CD4-positive, alpha-beta T cell treated with Interleukin-6 for 4 hours (primary cell): ENCODE measurements around the gene ZMIZ1.
"Not testable (repeated sequence)": the region's sequence is repeated elsewhere in the genome, so short reads cannot be mapped to it uniquely, and the experiment has no call there.

ENCODE experiments used
- DNase-seq: peaks from one replicate; pipeline ENCODE4 v3.0.0-alpha.2; 2020; ENCODE audit warnings: mixed read lengths

ZMIZ1 gene

DNA sequence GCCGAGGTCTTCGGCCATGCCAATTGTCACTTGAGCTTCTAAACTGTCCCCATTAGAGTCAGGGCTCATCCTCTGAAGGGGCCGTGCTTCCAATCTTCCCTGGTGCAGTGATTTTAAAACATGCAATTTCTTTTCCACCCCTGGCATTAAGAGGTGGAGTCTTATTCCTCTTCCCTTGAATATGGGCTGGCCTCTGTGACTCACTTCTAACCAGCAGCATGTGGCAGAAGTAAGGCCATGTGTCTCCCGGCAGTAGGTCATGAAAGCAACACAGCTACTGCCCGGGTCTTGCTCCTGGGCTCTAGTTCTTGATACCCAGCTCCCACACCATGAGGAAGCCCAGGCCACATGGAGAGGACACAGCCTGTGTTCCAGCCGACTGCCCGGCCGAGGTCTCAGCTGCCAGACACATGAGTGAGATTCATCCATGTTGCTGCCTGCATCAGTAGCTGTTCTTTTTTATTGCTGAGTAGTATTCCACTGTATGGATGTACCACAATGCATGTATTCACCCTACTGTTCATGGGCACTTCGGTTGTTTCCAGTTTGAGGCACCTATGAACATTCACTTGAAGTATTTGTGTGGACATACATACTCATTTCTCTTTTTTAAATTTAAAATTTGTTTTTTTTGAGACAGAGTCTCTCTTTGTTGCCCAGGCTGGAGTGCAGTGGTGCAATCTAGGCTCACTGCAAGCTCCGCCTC is 264.0 kb downstream of the ZMIZ1 start:
- DNase-seq = not testable (repeated sequence)

DNA sequence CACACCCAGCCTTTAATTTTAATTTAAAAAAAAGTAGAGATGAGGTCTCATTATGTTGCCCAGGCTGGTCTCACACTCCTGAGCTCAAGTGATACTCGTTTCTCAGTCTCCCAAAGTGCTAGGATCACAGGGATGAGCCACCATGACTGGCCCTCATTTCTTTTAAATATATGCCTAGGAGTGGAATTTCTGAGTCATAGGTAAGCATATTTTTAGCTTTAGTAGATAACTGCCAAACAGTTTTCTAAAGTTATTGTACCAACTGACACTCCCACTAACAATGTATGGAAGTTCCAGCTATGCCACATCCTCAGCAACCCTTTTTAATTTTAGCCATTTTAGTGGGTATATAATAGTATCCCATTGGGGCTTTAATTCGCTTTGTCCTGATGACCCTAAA is 264.7 kb downstream of the ZMIZ1 start:
- no peak for DNase-seq

DNA sequence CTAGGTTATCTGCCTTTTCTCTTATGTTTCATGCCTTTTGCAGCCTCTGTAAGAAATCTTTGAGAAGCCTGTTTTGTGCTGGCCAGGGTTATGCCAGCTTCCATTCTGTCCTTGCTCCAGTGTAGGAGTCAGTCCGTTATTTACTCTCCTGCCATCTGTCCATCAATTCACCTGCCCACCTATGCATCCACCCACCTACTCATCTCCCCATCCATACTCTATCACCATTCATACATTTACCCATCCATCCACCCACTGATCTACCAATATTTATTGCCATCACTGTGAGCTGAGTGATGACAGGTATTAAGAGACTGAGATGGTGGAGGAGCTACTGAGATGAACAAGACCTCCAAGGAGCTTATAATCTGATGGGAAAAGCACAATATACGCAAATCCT is 265.8 kb downstream of the ZMIZ1 start:
- DNase-seq = no peak

DNA sequence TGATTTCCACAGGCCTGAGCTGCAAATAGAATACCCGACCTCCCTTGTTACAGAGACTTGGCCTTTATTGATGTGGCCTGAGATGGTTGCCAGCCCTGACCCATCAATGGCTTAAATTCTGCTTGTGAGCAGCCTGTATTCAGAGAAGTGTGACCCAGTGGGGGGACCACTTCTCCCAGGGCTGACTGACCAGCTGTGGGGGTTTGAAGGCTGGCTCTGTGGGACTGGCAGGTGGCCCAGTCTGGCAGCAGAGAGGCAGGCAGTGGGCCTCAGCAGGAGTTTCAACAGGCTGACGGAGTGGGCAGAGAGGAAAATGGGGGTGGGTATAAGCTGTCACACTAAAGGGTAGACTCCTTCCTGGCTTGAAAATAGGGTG is 266.3 kb downstream of the ZMIZ1 start:
- DNase-seq = no peak

DNA sequence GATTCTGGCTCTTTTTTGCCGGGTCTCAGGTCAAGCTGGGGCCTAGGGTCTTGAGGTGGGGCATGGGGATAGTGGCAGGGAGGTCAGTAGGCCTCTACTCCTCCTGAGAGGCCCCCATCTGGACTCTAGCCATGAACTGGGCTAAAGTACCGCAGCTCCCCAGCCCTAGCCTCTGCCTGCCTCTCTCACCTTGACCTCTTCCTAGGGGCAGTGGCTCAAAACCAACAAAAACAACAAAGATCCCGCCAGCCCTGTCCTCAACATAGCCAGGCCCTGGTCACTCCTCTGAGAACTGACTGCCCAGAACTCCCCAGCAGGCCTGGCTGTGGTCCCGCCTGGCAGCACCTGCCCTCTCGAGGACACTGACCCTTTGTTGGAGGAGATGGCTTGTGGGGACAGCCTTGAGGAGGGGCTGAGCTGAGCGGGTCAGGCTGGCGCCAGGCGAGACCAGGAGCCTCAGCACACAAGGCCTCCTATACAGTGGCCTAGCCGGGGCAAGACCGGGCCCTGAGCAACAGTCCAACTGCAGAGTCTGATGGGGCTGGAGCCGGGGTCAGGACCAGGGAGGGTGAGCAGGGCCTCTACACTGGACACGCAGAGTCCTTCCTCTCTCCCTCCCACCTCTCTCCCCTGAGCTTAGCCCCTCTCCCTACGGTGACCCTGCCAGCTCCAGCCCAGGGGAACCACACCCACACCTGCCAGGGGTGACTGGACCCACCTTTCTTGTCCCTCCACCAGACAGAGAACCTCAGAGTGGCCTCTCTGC is 266.9 kb downstream of the ZMIZ1 start:
- no peak for DNase-seq

DNA sequence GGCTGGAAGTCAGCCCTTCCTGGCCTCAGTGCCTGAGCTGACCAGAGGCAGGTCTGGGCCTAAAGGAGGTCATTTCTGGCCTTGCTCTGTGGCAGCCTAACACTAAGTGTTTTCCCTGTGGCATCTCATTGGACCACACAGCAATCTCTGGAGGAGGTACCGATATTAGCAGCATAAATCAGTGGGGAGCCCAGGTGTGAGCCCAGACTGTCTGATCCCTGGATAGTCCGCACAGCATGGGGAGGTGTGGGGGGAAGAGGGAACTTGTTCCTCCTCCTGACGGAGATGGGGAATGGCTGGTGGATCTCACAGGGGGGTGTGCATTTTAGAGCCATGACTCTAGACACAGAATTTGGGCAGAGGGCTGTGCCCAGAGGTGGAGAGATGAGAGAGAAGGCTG is 267.5 kb downstream of the ZMIZ1 start:
- no peak for DNase-seq

DNA sequence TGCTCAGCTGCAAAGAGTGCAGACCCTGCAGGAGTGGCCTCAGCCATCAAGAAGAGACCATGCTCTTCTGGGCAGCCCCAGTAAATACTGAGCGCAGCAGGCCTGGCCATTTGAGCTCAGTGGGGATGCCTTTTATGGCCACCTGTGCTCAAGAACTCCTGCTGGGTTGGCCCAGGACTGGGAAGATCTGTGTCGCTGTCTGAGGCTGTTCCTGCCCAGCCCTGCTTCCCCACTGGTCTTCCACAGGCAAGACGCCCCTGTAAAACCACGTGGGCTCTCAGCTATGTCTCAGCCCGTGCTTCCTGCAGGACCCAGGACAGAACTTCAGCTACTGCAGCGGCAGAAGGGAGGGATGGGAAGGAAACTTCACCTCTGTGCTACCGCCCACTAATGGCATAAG is 268.0 kb downstream of the ZMIZ1 start:
- no peak for DNase-seq

DNA sequence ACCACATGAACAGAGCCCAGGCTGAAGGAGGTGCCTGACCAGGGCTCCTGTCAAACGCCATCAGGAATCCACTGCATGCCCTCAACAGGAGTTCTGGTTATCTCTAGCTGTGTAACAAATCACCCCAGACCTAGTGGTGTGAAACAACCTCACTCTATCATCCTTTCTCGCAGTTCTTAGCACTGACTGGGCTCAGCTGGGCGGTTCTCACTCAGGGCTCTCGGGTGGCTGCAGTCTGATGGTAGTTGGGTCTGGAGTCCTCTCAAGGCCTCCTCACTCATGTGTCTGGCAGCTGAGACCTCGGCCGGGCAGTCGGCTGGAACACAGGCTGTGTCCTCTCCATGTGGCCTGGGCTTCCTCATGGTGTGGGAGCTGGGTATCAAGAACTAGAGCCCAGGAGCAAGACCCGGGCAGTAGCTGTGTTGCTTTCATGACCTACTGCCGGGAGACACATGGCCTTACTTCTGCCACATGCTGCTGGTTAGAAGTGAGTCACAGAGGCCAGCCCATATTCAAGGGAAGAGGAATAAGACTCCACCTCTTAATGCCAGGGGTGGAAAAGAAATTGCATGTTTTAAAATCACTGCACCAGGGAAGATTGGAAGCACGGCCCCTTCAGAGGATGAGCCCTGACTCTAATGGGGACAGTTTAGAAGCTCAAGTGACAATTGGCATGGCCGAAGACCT is 269.2 kb downstream of the ZMIZ1 start:
- not testable (repeated sequence) for DNase-seq

DNA sequence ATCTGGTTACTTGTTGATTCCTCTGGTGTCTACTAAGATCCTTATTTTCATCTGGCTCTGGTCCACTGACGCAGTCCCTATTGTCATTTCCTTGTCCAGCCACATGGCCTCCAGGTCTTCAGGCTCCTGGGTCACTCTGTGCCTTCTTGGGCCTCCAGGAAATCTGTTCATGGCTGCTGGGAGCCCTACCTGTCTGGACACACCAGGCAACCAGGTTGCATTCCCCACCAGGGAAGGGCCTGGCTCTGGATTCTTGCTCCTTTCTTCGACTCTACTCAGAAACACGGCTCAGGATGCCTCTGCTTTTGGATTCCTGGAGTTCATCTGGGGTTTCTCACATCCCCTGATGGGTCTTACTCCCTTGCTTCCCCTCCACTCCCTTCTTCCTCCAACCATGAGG is 270.5 kb downstream of the ZMIZ1 start:
- DNase-seq = no peak

DNA sequence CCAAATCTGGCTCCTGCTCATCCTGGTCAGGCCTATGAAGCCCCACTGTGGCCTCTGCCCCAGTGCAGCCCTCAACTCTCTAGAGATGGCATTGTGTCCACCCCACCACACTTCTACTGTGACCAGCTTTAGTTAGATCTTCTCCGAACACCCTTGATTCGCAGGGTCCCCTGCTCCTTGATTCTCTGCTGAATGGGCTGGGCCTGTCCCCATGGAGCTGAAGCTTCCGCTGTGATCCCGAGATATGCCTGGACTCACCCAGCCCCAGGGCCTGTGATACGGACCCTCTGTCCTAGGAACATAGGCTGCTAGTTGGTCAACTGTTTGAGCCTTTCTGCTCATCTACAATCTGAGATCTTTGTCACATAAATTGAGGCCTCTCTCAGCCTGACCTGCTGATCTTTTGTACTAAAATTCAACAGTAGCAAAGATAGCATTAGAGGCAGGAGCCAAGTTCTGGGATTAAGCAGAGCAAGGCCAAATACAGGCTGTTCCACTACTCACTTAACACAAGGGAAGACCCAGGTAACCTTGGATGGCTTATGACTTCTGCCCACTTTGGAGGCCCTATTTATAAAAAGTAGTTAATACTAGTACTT is 272.0 kb downstream of the ZMIZ1 start:
- no peak for DNase-seq

DNA sequence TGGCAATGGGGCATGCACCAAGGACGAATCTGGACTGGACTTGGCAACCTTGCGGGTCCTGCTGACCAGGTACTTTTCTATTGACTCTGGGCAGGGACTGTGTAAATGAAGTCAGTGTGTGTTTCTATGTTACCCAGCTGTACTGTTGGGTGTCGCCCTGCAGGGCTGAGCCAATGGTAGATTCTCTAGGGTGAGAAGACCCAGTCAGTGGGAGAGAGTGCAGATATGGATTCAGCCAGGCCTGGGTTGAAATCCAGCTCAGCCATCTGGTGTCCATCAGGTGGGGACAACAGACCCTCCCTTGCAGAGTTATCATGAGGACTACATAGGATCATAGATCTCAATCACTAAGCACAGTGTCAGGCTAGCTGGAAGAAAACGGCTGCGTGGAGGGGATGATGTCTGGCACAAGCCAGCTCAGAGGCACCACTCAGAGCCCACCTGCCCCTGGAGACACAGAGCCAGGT is 273.6 kb downstream of the ZMIZ1 start:
- DNase-seq = no peak

DNA sequence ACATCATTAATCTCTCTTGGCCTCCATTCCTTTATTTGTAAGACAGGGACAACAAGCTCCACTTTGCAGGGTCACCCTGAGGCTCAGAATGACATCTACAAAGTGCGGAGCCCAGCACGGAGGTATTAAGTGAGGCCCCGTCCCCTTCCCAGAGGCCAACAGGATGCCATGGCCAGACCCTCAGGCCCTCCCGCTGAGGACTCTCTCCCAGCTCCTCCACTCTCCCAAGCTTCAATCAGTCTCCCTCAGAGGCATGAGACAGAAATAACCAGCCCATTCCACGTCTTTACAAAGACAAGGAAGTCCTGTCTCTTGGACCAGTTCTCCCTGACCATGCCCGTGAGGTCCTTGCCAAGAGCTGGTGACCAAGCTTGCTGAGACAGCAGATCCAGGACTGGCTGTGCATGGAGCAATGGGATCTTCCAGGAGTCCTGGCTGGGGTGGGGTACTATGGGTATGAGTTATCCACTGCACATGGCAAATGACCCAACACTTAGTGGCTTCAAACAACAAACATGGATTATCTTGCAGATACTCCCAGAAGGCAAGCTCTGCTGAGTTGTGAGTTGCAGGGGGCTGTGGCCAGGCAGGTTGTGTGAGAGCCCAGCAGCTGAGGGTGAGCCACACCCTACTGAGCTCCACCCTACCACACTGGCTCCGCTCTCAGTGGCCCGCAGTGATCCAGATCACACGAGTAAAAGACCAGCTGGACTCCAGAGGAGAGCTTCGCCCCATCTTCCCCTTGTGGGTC is 274.2 kb downstream of the ZMIZ1 start:
- no peak for DNase-seq

DNA sequence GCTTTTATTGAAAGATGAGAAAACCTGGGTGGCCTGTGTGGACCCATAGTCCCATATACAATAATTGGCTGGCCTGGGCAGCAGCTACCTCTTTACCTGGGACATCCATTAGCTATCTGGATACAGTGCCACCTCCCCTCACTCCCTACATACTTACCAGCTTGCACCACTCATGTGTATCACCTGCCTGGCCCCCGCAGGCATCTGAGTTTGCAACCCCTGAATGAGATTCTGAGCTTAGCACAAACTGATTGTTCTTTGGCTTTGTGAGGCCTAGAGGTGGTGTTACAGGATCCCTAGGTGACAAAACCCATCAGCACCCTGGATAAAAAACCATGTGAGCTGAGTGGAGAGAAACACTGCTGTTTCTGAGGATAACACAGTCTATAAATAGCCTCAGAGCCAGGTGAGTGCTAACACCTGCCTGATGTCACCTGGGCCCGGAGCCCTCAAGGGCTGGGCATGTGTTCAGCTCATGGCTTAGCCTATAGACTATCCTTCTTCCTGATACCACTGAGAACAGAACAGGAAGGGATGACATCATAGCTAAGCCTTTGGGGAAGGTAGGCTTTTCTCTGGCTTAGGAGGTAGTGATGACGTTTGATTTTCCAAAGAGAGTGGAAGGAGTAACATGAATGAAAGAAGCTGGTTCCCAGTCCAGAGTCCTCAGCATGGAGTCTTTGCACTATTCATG is 275.9 kb downstream of the ZMIZ1 start:
- DNase-seq = no peak

DNA sequence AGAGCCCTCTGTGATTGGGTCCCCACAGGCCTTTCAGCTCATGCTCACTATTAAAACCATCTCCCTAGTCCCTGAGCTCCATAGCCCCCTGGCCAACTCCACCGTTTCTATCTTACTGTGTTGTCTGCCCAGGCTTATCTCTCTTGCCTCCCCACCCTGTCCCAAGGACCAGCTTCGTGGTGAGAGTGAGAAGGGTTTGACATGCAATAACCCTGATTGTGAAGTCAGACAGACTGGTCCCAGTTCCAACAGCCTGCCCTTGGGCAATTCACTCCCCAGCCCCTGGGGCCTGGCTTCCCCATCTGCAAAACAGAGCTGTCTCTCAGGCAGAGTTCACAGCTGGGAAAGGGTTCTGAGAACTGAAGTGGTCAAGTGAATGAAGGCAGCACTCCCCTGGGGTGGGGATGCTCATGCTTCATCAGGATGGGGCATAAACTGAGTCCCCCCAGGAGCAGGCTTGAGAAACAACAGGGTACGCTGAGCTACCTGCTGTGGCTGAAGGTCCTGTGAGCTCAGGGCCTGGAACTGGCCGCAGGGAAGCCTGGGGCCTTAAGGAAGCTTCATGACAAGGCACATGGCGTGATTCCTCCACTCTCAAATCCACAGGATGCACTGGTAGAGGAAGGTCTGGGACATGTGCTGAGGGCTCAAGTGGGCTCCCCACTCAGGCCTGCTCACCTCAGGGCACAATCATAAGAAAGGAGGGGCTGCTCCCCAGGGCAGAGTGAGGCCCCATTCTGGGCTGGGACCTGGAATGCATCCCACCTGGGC is 276.7 kb downstream of the ZMIZ1 start:
- DNase-seq = no peak

DNA sequence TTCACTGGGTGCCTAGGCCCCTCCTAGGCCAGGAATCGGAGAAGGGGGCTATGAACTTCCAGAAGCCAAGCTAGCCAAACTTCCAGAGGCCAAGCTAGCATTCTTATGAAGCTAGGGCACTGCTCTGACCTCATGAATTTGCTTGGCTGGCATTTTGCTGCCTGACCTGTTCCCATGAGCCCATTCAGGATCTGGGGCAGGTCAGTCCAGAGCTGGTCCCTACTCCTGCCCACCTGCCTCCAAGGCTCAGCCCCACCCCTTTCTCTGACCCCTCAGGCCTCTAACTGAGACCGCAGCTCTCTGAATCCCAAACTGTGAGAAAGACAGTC is 277.2 kb downstream of the ZMIZ1 start:
- DNase-seq = no peak

DNA sequence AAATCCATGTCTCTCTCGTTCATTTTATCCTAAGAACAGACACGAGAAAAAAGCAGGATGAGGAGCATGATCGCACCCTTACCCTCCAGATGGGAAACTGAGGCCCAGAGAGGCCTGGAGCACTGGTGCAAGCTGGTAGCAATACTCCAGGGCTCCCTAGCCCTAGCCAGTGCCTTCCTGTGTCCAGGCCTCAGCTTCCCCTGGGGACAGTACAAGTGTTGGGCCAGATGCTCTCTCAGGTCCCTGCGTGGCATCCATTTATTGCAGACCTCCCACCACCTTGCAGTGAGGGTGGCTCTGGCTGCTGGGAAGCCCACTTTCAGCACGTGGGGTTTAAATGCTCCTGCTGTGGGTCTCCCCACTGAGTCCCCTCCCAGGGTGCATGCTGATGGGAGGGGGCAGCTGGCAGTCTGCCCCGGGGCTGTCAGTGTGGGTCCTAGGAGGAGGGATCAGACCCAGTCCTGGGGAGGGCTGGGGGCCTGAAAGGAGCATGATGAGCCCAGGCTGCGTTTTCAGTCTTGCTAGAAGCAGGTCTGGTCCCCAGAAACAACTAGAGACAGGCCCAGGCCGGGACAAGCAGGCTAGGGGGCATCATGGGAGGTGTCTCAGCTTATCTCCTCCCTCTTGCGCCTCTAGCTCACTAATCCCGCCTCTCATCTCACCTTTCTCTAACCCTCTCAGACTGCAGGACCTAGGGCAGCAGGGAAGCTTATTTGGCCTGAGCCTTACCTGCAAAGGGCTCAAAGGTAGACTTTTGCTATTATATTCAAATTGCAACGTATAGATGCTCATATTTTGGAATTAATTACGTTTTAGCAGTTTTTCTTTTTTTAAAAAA is 277.8 kb downstream of the ZMIZ1 start:
- DNase-seq = no peak

DNA sequence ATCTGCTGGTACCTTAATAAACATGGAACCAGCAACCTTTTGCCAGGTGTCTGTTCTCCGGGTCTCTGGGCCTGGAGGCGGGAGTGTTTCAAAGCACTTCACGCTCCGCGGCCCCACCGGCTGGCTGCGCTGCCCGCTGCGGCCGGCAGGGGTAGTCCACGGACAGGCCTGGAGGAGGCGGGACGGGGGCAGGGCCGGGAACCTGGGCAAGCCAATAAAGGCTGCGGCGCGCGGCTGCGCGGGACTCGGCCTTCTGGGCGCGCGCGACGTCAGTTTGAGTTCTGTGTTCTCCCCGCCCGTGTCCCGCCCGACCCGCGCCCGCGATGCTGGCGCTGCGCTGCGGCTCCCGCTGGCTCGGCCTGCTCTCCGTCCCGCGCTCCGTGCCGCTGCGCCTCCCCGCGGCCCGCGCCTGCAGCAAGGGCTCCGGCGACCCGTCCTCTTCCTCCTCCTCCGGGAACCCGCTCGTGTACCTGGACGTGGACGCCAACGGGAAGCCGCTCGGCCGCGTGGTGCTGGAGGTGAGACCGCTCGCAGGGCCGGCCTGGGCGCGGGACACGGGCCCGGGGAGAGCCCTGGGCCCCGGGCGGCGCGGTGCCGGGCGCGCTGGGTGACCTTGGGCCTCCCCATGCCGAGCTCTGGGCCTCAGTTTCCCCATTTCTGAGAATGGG is 278.6 kb downstream of the ZMIZ1 start, which contains the start of gene PPIF:
TSS of gene PPIF (plus strand) at position 244 of the 668 bp plus-strand sequence. CDS start at position 324, 80 bp downstream.
- peak; percentile 95 for DNase-seq

DNA sequence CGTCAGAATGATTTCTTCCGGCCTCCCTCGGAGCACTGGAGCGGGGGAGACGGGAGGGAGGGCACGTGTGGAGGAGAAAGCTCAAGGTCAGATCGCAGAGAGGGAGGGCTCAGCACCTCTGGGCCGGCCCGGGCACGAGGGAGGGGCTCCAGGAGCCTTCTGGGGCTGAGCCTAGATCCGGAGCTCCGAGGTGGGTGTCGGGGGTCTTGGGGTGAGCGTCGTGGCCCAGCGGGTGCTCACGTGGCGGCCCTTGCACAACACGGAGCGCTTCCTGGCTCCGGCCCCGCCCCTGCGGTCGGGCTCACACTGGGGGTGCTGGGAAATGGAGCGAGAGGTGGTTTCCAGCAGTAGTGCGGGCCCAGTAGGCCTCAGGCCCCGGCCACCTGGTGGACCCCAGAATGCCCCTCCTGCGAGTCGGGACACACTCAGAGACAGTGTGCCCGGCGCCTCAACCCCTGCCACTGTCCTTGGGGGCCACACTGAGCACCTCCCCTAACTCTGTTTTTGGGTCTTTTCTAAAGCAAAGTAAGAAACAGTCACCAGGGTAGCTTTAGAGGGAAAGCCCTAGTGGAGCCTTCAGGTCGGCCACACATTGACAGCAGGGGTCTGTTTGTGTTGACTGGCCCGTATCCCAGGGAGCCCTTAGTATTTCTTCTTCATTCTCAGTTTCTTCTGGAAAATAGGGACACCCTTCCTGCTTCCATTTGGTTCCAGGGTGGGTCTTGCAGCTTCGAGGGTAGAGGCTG is 279.3 kb downstream of the ZMIZ1 start:
- DNase-seq = peak; percentile 82

DNA sequence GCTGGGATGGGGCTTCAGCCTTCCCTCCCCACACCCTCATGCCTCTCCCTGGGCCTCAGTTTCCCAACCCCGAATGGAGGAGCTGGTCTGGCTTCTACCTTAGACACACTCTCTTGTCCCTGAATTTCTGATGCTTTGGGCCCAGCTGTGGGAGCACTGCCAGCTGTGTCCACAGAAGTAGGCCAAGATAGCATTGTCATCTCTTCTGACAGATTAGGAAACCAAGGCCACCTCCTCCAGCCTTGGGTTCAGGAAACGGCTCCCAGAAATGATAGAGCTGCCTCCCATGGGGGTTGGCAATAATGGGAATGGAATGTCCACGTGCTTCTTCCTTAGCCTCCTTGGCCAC is 279.8 kb downstream of the ZMIZ1 start:
- DNase-seq = no peak
